ENCODE results near the gene CSNK1A1L. TPM values are rescaled to one million over a fixed set of nuclear protein-coding genes. Genes with fewer than 3 reads are reported as not detected.

The CSNK1A1L gene
- total RNA-seq, 1 donor from 2014 or later: not detected

DNA sequence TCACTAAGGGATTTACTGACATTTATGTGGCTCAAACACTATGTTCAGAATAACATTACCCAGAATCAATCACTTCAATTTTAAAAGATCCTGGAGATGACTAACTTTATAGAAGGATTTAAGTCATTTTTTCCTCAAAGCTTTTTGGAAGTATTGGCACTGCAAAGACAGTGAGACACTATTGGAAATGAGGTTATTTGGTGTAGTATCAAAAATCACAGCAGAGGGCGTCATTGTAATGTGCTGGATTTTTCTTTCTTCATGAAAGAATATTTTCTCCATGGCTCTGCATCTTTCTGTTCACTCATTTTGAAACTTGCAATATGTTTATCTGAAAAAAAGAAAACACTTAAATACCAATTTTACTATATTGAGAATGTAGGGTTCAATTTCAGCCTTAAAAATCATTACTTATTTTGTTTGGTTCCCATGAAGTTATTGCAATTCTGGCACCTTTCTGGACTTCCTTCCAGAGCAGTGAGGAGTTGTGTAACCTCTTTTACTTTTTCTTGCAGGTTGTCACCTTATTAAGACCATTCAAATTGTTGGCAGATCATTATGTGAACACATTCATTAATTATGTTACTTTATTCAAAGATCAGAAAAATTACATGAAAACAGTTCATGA is 3.7 kb upstream of the CSNK1A1L start:
- Histone ChIP-seq H3K9me3 (ENCODE audit: control insufficient read depth in 3 of 3, low read length in 3 of 3) (no peaks in the 10 kb centered on the region), H3K36me3 (ENCODE audit: control insufficient read depth in 3 of 3, insufficient read depth in 3 of 3, low read length in 3 of 3) (no peaks in the 10 kb centered on the region), H3K4me3 (ENCODE audit: low read length in 3 of 3) (no peak overlapping the region), H3K4me1 (ENCODE audit: control insufficient read depth in 3 of 3, insufficient read depth in 3 of 3, low read length in 3 of 3) (no peaks in the 10 kb centered on the region), H3K27me3 (ENCODE audit: control insufficient read depth in 3 of 3, insufficient read depth in 3 of 3, low read length in 3 of 3) (no peaks in the 10 kb centered on the region), H3K27ac (ENCODE audit: low read depth, low read length) (no peak overlapping the region), H3K9ac (ENCODE audit: low read depth in 1 of 3, low read length in 3 of 3) (no peak overlapping the region)

DNA sequence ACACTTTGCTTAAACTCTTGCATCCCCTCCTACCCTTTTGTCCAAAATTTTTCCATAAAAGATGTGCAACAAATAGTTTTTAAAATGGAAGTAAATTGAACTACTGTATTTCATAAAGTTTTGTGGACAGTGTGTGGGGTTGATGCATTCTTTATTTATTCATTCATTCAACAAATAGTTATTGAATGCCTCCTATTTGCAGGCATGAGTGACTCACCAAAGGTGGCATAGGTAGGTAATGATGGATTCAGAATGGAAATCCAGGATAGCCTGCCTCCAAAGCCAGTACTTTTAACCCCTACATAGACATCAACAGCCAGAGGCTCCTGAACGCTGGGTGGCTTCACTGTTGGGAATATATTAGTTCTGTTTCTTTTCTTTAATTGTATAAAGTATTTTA is 2.4 kb upstream of the CSNK1A1L start:
- Histone ChIP-seq H3K27ac (ENCODE audit: low read depth, low read length) (no peak overlapping the region), H3K9me3 (ENCODE audit: control insufficient read depth in 3 of 3, low read length in 3 of 3) (no peaks in the 10 kb centered on the region), H3K4me1 (ENCODE audit: control insufficient read depth in 3 of 3, insufficient read depth in 3 of 3, low read length in 3 of 3) (no peaks in the 10 kb centered on the region), H3K9ac (ENCODE audit: low read depth in 1 of 3, low read length in 3 of 3) (no peak overlapping the region), H3K36me3 (ENCODE audit: control insufficient read depth in 3 of 3, insufficient read depth in 3 of 3, low read length in 3 of 3) (no peaks in the 10 kb centered on the region), H3K4me3 (ENCODE audit: low read length in 3 of 3) (no peak overlapping the region), H3K27me3 (ENCODE audit: control insufficient read depth in 3 of 3, insufficient read depth in 3 of 3, low read length in 3 of 3) (no peaks in the 10 kb centered on the region)

DNA sequence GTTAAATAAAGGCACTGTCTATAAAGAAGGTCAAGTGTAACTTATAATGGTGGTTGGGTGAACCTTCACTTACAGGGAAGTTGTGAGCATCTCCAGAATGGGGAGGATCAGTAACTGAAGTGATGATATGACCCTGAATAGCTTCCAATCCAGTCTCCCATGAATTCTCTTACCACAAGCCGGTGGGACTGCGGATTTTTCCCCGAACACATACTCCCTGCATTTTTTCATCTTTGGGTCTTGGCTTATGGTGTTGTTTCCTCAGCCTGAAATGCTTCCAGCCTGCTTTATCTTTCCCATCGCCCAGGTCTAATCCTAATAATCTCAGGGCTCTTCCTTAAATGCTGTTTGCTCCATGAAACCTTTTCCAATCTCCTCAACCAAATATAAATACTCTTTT is 2.0 kb upstream of the CSNK1A1L start:
- no peaks in the 10 kb centered on the region for H3K27me3 ChIP-seq (ENCODE audit: control insufficient read depth in 3 of 3, insufficient read depth in 3 of 3, low read length in 3 of 3)
- no peak overlapping the region for H3K27ac ChIP-seq (ENCODE audit: low read depth, low read length)
- no peak overlapping the region for H3K4me3 ChIP-seq (ENCODE audit: low read length in 3 of 3)
- H3K9me3 ChIP-seq (ENCODE audit: control insufficient read depth in 3 of 3, low read length in 3 of 3): no peaks in the 10 kb centered on the region
- no peaks in the 10 kb centered on the region for H3K4me1 ChIP-seq (ENCODE audit: control insufficient read depth in 3 of 3, insufficient read depth in 3 of 3, low read length in 3 of 3)
- H3K9ac ChIP-seq (ENCODE audit: low read depth in 1 of 3, low read length in 3 of 3): no peak overlapping the region
- no peaks in the 10 kb centered on the region for H3K36me3 ChIP-seq (ENCODE audit: control insufficient read depth in 3 of 3, insufficient read depth in 3 of 3, low read length in 3 of 3)

DNA sequence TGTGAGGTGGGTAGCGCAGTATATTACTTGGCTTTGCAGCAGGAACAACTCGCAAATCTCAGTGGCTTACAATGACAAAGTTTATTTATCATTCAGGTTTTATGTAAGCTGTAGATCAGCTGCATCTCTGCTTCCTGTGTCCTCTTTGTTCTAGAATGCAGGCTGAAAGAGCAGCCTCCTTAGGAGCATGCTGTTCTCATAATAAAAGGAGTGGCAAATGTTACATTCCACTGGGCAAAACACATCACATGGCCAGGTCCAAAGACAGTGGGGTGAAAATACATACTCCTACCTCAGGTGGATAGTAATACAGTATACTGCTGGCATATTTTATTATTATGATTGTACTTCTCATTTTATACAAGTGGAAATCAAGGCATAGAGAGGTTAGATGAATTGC is 1.2 kb upstream of the CSNK1A1L start:
- Histone ChIP-seq H3K9ac (ENCODE audit: low read depth in 1 of 3, low read length in 3 of 3) (no peak overlapping the region), H3K4me1 (ENCODE audit: control insufficient read depth in 3 of 3, insufficient read depth in 3 of 3, low read length in 3 of 3) (no peaks in the 10 kb centered on the region), H3K9me3 (ENCODE audit: control insufficient read depth in 3 of 3, low read length in 3 of 3) (no peaks in the 10 kb centered on the region)

DNA sequence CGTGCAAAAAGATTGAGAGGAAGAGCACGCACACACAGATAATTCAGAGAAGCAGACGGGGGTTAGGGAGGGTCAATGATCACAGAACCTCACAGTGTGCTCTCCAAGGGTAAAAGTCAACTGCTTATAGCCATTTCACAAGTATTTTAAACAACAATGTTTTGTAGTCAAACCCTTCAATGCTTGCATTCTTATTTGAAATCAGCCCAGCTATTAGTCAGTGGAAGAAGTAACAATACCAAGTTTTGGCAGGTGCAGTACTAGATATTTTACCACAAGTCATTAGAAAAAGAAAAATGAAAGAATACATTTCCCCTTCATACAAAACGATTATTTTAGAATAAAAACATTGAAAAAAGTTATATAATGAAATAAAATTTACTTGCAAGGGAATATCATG is 2.6 kb downstream of the CSNK1A1L start:
- Histone ChIP-seq H3K27me3 (ENCODE audit: control insufficient read depth in 3 of 3, insufficient read depth in 3 of 3, low read length in 3 of 3) (no peaks in the 10 kb centered on the region), H3K4me3 (ENCODE audit: low read length in 3 of 3) (no peak overlapping the region), H3K27ac (ENCODE audit: low read depth, low read length) (no peak overlapping the region), H3K9me3 (ENCODE audit: control insufficient read depth in 3 of 3, low read length in 3 of 3) (no peaks in the 10 kb centered on the region), H3K36me3 (ENCODE audit: control insufficient read depth in 3 of 3, insufficient read depth in 3 of 3, low read length in 3 of 3) (no peaks in the 10 kb centered on the region), H3K9ac (ENCODE audit: low read depth in 1 of 3, low read length in 3 of 3) (no peak overlapping the region), H3K4me1 (ENCODE audit: control insufficient read depth in 3 of 3, insufficient read depth in 3 of 3, low read length in 3 of 3) (no peaks in the 10 kb centered on the region)

More for the DNA sequence above, 1.2 kb upstream of the CSNK1A1L start:
- H3K27me3 ChIP-seq (ENCODE audit: control insufficient read depth in 3 of 3, insufficient read depth in 3 of 3, low read length in 3 of 3): no peaks in the 10 kb centered on the region
- H3K4me3 ChIP-seq (ENCODE audit: low read length in 3 of 3): no peak overlapping the region
- H3K36me3 ChIP-seq (ENCODE audit: control insufficient read depth in 3 of 3, insufficient read depth in 3 of 3, low read length in 3 of 3): no peaks in the 10 kb centered on the region
- H3K27ac ChIP-seq (ENCODE audit: low read depth, low read length): no peak overlapping the region

DNA sequence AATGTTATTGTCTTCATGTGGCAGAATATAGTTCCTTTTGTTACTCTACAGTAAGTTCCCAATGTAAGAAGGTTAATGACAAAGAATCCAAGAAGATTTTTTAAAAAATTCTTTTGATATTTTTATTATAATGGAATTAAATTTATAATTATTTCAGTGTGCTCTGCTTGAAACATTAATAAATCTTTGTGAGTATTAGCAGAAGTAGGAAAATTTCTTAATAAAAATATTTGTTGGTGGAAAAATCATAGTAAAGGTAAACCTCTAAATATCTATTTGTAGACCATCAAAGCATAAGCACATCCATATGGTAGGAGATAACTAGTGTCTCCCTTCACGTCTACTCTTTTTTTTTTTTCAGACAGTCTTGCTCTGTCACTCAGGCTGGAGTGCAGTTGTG is 4.3 kb downstream of the CSNK1A1L start:
- H3K9me3 ChIP-seq (ENCODE audit: control insufficient read depth in 3 of 3, low read length in 3 of 3): no peaks in the 10 kb centered on the region
- H3K4me3 ChIP-seq (ENCODE audit: low read length in 3 of 3): no peak overlapping the region
- H3K9ac ChIP-seq (ENCODE audit: low read depth in 1 of 3, low read length in 3 of 3): no peak overlapping the region
- no peaks in the 10 kb centered on the region for H3K27me3 ChIP-seq (ENCODE audit: control insufficient read depth in 3 of 3, insufficient read depth in 3 of 3, low read length in 3 of 3)
- H3K4me1 ChIP-seq (ENCODE audit: control insufficient read depth in 3 of 3, insufficient read depth in 3 of 3, low read length in 3 of 3): no peaks in the 10 kb centered on the region
- H3K27ac ChIP-seq (ENCODE audit: low read depth, low read length): no peak overlapping the region
- H3K36me3 ChIP-seq (ENCODE audit: control insufficient read depth in 3 of 3, insufficient read depth in 3 of 3, low read length in 3 of 3): no peaks in the 10 kb centered on the region

DNA sequence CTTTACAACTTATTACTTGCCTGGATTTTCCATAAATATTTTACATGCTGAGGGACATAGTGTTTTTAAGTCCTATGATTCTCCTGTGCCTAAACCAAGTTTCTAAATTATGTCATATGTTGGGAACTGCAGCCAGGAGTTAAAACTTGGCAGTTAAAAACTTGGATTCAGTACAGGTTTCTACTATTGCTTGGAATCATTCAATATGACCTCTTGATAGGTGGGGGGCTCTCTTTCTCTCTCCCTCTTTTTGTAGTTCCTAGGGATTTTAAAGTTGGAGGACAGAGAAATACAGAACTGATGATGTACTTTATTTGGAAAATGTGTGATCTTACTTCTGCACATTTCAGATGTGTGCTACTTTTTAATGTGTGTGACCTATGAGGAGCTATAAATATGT is 4.7 kb downstream of the CSNK1A1L start:
- Histone ChIP-seq H3K9ac (ENCODE audit: low read depth in 1 of 3, low read length in 3 of 3) (no peak overlapping the region), H3K27me3 (ENCODE audit: control insufficient read depth in 3 of 3, insufficient read depth in 3 of 3, low read length in 3 of 3) (no peaks in the 10 kb centered on the region), H3K27ac (ENCODE audit: low read depth, low read length) (no peak overlapping the region), H3K9me3 (ENCODE audit: control insufficient read depth in 3 of 3, low read length in 3 of 3) (no peaks in the 10 kb centered on the region), H3K4me1 (ENCODE audit: control insufficient read depth in 3 of 3, insufficient read depth in 3 of 3, low read length in 3 of 3) (no peaks in the 10 kb centered on the region), H3K4me3 (ENCODE audit: low read length in 3 of 3) (no peak overlapping the region), H3K36me3 (ENCODE audit: control insufficient read depth in 3 of 3, insufficient read depth in 3 of 3, low read length in 3 of 3) (no peaks in the 10 kb centered on the region)

DNA sequence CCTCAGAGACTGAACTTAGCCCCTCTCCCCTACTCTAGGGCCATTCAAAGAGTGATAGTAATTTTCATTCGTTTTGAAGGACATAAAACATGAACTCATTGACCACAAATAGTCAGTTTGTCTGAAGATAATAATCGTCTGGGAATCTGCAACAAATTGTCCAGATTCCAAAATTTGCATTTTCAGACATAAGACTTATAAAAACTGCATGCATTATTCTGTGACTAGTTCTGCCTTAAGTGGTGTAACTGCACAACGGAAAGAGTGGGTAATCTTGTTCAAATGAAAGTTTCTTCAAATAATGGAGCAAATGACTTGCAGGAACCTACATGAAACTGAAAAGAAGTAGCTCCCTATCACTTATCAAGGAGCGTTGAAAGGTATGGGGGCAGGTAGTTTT is 8.4 kb downstream of the CSNK1A1L start:
- H3K9me3 ChIP-seq (ENCODE audit: control insufficient read depth in 3 of 3, low read length in 3 of 3): no peaks in the 10 kb centered on the region
- H3K9ac ChIP-seq (ENCODE audit: low read depth in 1 of 3, low read length in 3 of 3): no peak overlapping the region
- H3K4me1 ChIP-seq (ENCODE audit: control insufficient read depth in 3 of 3, insufficient read depth in 3 of 3, low read length in 3 of 3): no peaks in the 10 kb centered on the region
- no peak overlapping the region for H3K27ac ChIP-seq (ENCODE audit: low read depth, low read length)
- no peak overlapping the region for H3K4me3 ChIP-seq (ENCODE audit: low read length in 3 of 3)
- no peaks in the 10 kb centered on the region for H3K36me3 ChIP-seq (ENCODE audit: control insufficient read depth in 3 of 3, insufficient read depth in 3 of 3, low read length in 3 of 3)
- no peaks in the 10 kb centered on the region for H3K27me3 ChIP-seq (ENCODE audit: control insufficient read depth in 3 of 3, insufficient read depth in 3 of 3, low read length in 3 of 3)

DNA sequence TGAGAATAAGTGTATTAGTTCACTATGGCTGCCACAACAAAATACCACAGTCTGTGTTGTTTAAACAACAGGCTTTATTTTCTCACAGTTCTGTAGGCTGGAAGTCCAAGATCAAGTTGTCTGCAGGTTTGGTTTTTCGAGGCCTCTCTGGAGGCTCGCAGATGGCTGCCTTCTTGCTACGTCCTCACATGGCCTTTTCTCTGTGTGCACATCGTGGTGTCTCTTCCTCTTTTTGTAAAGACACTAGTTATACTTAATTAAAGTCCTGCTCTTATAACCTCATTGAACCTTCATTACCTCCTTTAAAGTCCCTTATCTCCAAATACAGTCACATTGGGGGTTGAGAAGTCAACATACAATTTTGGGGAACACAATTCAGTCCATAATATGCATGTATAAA is 10.6 kb downstream of the CSNK1A1L start:
- H3K9ac ChIP-seq (ENCODE audit: low read depth in 1 of 3, low read length in 3 of 3): no peak overlapping the region
- no peak overlapping the region for H3K4me3 ChIP-seq (ENCODE audit: low read length in 3 of 3)
- H3K36me3 ChIP-seq (ENCODE audit: control insufficient read depth in 3 of 3, insufficient read depth in 3 of 3, low read length in 3 of 3): no peaks in the 10 kb centered on the region
- H3K9me3 ChIP-seq (ENCODE audit: control insufficient read depth in 3 of 3, low read length in 3 of 3): no peaks in the 10 kb centered on the region
- no peaks in the 10 kb centered on the region for H3K27me3 ChIP-seq (ENCODE audit: control insufficient read depth in 3 of 3, insufficient read depth in 3 of 3, low read length in 3 of 3)
- H3K4me1 ChIP-seq (ENCODE audit: control insufficient read depth in 3 of 3, insufficient read depth in 3 of 3, low read length in 3 of 3): no peaks in the 10 kb centered on the region
- H3K27ac ChIP-seq (ENCODE audit: low read depth, low read length): no peak overlapping the region

DNA sequence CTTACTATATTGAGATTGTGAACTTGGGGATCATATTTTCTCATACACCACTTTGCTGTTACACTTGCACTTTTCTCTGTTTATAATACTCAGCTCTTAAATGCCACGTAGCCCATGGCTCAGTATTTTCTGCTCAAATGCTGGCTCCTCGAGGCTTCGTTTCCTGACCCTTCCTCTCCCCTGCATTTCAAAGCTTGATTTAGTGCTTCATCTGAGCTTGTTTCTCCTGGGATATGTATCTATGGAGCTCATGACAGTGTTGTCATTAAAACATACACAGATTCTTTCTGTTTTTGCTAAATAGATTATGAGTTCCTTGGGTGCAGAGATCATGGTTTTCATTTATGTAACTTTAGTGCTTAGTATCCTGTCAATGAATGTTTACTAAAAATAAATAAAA is 11.4 kb downstream of the CSNK1A1L start:
- H3K27me3 ChIP-seq (ENCODE audit: control insufficient read depth in 3 of 3, insufficient read depth in 3 of 3, low read length in 3 of 3): no peaks in the 10 kb centered on the region
- no peak overlapping the region for H3K4me3 ChIP-seq (ENCODE audit: low read length in 3 of 3)
- H3K4me1 ChIP-seq (ENCODE audit: control insufficient read depth in 3 of 3, insufficient read depth in 3 of 3, low read length in 3 of 3): no peaks in the 10 kb centered on the region
- no peak overlapping the region for H3K27ac ChIP-seq (ENCODE audit: low read depth, low read length)
- no peak overlapping the region for H3K9ac ChIP-seq (ENCODE audit: low read depth in 1 of 3, low read length in 3 of 3)
- no peaks in the 10 kb centered on the region for H3K9me3 ChIP-seq (ENCODE audit: control insufficient read depth in 3 of 3, low read length in 3 of 3)
- H3K36me3 ChIP-seq (ENCODE audit: control insufficient read depth in 3 of 3, insufficient read depth in 3 of 3, low read length in 3 of 3): no peaks in the 10 kb centered on the region

DNA sequence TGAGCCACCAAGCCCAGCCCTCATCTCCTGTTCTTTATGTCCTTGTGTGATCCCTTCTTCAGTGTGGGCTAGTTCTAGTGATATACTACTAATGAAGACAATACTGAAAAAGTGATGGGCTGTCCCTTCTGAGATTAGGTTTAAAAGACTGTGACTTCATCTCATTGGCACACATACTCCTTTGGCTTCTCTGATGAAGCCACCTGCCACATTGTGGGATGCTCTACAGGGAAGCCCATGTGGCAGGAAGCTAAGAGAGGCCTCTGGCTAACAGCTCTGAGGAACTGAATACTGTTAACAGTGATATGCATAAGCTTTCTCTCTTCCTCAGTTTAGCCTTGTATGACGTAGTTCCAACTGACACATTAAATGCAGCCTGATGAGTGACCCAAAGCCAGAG is 13.6 kb downstream of the CSNK1A1L start:
- Histone ChIP-seq H3K27ac (ENCODE audit: low read depth, low read length) (no peak overlapping the region), H3K27me3 (ENCODE audit: control insufficient read depth in 3 of 3, insufficient read depth in 3 of 3, low read length in 3 of 3) (no peaks in the 10 kb centered on the region)

More for the DNA sequence above, 13.6 kb downstream of the CSNK1A1L start:
- H3K9ac ChIP-seq (ENCODE audit: low read depth in 1 of 3, low read length in 3 of 3): no peak overlapping the region
- H3K9me3 ChIP-seq (ENCODE audit: control insufficient read depth in 3 of 3, low read length in 3 of 3): no peaks in the 10 kb centered on the region
- H3K36me3 ChIP-seq (ENCODE audit: control insufficient read depth in 3 of 3, insufficient read depth in 3 of 3, low read length in 3 of 3): no peaks in the 10 kb centered on the region
- H3K4me3 ChIP-seq (ENCODE audit: low read length in 3 of 3): no peak overlapping the region
- H3K4me1 ChIP-seq (ENCODE audit: control insufficient read depth in 3 of 3, insufficient read depth in 3 of 3, low read length in 3 of 3): no peaks in the 10 kb centered on the region
